Stimulated activated naive CD8-positive, alpha-beta T cell treated with anti-CD3 and anti-CD28 coated beads, Interleukin-15, Interleukin-2, amounts not matched to agents 100 ng/mL and 50 ng/mL, for 24 hours (primary cell): Measurements from ENCODE around the gene ZNF383.
"Not testable (repeated sequence)": the region's sequence is repeated elsewhere in the genome, so short reads cannot be mapped to it uniquely, and the experiment has no call there.

Experiments
- H3K27ac Mint-ChIP-seq: one replicate; pipeline ENCODE4 v1.8.0; 2021; ENCODE audit warnings: mild to moderate bottlenecking, mixed read lengths
- H3K27me3 Mint-ChIP-seq: one replicate; pipeline ENCODE4 v1.8.0; 2021; ENCODE audit warnings: mixed read lengths
- H3K36me3 Mint-ChIP-seq: one replicate; pipeline ENCODE4 v1.8.0; 2021; ENCODE audit warnings: low read depth, mixed read lengths
- H3K4me1 Mint-ChIP-seq: one replicate; pipeline ENCODE4 v1.8.0; 2021; ENCODE audit warnings: low read depth, mixed read lengths
- H3K4me3 Mint-ChIP-seq: one replicate; pipeline ENCODE4 v1.8.0; 2021; ENCODE audit warnings: mild to moderate bottlenecking, mixed read lengths
- H3K9me3 Mint-ChIP-seq: one replicate; pipeline ENCODE4 v1.8.0; 2021; ENCODE audit warnings: mixed read lengths

The ZNF383 gene

DNA sequence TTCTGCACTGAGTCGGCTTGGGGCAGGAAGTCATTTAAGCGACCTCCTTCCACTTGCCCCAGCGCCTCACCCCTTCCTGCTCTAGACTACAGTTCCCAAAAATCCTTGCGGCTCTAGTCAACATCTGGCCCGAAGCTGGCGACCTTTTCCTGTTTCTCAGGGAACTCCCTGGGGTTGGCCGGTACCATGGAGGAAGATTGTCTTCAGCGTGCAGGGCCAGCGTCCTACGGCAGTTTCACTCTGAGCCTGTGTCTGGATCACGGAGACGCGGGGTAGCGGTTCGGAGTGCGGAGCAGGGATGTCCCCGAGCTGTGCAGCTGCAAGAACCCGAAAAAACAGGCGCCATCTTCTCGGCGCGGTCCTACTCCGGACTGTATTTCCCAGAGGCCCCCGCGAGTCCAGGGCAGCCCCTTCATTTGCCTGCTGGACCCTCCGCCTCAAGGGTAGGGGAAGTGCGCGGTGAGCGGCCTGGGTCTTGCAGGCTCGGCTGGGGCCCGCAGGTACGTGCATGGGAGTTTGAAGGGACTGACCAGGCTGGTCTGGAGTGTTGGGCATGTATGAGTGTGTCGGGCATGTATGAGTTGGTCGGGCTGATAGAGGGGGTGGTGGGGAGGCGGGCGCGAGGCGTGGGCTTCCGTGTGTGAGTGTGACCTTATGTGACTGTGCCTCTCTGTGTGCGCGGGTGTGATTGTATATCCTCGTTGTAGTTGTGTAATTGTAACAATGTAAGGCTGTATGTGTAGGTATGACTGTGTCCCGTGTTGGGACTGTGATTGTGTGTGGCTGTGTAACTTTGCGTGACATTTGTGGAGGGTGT, at the start of gene ZNF383:
Gene ZNF383 (plus strand): TSS at position 440 of the 817 bp plus-strand sequence. CDS start 12,240 bp downstream, outside the sequence.
- H3K27ac Mint-ChIP-seq = peak within 1 kb of the TSS; percentile 98
- H3K36me3 Mint-ChIP-seq = peaks cover 43% of the 10 kb centered on the region
- H3K4me3 Mint-ChIP-seq = peak within 1 kb of the TSS; percentile 97
- peaks cover 22% of the 10 kb centered on the region for H3K4me1 Mint-ChIP-seq
- H3K27me3 Mint-ChIP-seq = no peaks in the 10 kb centered on the region
- peaks cover 13% of the 10 kb centered on the region for H3K9me3 Mint-ChIP-seq

DNA sequence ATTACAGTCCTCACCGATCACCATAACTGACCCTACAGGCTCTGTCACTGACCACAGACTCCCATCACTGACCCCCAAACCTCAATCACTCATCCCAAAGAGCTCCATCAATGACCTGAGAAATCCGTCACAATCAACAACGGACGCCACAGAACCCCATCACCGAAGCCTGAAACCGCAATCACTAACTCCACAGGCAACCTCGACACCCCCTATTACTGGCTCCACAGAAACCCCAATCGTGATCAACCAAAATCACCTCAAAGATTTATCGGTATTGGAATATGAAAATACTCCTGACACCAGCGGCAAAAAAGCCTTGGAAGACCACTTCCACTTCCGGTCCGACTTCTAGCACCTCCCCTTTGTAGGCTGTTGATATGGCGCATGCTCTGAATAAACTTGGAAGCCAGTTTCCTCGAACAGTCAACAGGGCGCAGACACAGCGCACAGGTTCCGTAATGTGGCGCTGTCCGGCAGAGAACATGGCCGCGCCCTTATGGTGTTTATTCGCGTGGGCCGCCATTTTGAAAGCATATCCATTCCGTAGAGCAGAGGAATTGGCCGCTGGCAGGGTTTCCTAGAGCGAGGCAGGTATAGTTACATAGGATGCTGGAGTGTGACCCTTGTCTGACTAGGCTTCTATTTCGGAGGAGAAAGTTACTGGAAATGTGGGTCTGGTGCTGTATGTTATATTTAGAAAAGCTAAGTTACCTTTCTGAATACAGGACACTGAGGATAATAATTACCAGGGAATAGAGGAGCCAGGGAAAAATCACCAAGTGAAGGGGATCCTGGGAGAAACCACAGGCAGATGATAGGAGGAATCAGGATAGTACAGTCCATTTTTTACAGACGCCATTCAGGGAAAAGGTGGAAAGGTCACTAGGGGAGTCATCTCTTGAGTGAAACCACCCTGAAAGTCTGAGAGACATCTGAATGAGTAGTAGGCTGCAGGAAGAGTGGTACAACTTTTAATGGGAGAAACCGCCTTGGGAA, 45.3 kb upstream of the ZNF383 start, which contains the start of gene ZNF585A:
Gene ZNF585A (minus strand): TSS at position 328 of the 999 bp plus-strand sequence. CDS start 2,785 bp downstream, outside the sequence.
- Mint-ChIP-seq H3K4me3 (no peak within 1 kb of the TSS), H3K36me3 (peaks cover 38% of the 10 kb centered on the region), H3K27ac (no peak within 1 kb of the TSS), H3K4me1 (peaks cover 4% of the 10 kb centered on the region), H3K9me3 (peaks cover 29% of the 10 kb centered on the region), H3K27me3 (no peaks in the 10 kb centered on the region)

DNA sequence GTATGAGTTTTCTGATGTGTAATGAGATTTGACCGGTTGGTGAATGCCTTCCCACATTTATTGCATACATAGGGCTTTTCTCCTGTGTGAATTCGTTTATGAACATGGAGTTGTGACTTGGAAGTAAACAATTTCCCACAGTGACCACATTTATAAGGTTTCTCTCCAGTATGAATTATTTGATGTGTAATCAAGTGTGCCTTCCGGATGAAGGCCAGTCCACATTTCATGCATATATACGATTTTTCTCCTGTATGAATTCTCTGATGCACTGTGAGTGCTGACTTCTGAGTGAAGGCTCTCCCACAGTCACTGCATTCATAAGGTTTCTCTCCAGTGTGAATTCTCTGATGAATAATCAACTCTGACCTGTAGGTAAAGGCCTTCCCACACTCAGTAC, 31.9 kb upstream of the ZNF383 start:
- not testable (repeated sequence) for H3K27me3 Mint-ChIP-seq, H3K27ac Mint-ChIP-seq, H3K4me3 Mint-ChIP-seq, H3K4me1 Mint-ChIP-seq
- Mint-ChIP-seq H3K9me3 (peaks cover 56% of the 10 kb centered on the region), H3K36me3 (peaks cover 82% of the 10 kb centered on the region)

DNA sequence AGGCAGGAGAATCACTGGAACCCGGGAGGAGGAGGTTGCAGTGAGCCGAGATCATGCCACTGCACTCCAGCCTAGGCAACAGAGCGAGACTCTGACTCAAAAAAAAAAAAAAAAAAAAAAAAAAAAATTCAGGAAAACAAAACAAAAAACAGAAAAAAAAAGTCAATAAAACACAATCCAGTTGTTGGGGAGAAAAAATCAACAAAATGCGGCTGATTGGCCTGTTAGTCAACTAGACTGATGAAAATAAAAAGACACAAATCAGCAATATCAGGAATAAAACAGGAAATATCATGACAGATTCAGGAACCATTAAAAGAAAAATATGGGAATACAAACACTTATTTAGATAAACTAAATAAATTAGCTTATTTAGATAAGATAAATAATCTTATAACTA, 22.8 kb upstream of the ZNF383 start:
- H3K36me3 Mint-ChIP-seq = peaks cover 65% of the 10 kb centered on the region
- H3K27ac Mint-ChIP-seq = not testable (repeated sequence)

DNA sequence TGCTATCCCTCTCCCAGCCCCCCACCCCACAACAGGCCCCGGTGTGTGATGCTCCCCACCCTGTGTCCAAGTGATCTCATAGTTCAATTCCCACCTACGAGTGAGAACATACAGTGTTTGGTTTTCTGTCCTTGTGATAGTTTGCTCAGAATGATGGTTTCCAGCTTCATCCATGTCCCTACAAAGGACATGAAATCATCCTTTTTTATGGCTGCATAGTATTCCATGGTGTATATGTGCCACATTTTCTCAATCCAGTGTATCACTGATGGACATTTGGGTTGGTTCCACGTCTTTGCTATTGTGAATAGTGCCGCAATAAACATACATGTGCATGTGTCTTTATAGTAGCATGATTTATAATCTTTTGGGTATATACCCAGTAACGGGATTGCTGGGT, 20.9 kb upstream of the ZNF383 start:
- not testable (repeated sequence) for H3K27ac Mint-ChIP-seq, H3K27me3 Mint-ChIP-seq, H3K4me3 Mint-ChIP-seq, H3K4me1 Mint-ChIP-seq
- H3K9me3 Mint-ChIP-seq = peaks cover 14% of the 10 kb centered on the region
- peaks cover 69% of the 10 kb centered on the region for H3K36me3 Mint-ChIP-seq

More for the DNA sequence above, 22.8 kb upstream of the ZNF383 start:
- not testable (repeated sequence) for H3K4me3 Mint-ChIP-seq, H3K27me3 Mint-ChIP-seq, H3K4me1 Mint-ChIP-seq
- peaks cover 16% of the 10 kb centered on the region for H3K9me3 Mint-ChIP-seq

DNA sequence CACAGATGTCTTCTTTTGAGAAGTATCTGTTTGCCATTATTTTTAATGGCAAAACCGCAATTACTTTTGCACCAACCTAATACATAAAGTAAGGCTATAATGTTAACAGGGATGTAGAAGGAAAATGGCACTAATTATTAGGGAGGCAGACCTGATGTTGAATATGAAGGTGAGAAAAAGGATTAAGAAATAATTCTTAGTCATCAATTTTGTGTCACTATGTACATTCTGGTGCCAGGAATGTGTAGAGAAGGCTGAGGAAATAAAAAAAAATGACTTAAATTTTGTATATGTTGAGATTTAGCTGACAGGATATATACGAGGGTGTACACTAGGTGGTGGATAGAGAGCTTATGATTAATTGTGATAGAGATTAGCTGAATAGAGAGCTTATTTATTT, 20.2 kb upstream of the ZNF383 start:
- Mint-ChIP-seq H3K36me3 (peaks cover 73% of the 10 kb centered on the region), H3K9me3 (peaks cover 12% of the 10 kb centered on the region), H3K4me3 (no peak overlapping the region), H3K27ac (no peak overlapping the region), H3K4me1 (no peaks in the 10 kb centered on the region), H3K27me3 (no peaks in the 10 kb centered on the region)

DNA sequence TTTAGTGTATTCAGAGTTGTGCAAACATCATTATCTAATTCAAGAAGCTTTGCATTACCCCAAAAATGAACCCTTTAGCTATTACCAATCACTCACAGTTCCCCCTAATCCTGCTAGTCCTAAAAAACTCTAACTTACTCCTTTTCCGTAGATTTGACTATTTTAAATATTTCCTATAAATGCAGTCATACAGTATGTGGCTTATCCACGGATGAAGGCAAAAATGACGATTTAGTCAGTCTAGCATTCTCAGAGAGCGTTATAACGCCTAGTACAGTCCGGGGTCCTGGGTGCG, 587 bp upstream of the ZNF383 start:
- peaks cover 38% of the 10 kb centered on the region for H3K36me3 Mint-ChIP-seq
- peaks cover 22% of the 10 kb centered on the region for H3K4me1 Mint-ChIP-seq
- peaks cover 13% of the 10 kb centered on the region for H3K9me3 Mint-ChIP-seq
- H3K4me3 Mint-ChIP-seq = peak overlapping the region; percentile 97
- H3K27ac Mint-ChIP-seq = peak overlapping the region; percentile 98
- no peaks in the 10 kb centered on the region for H3K27me3 Mint-ChIP-seq

DNA sequence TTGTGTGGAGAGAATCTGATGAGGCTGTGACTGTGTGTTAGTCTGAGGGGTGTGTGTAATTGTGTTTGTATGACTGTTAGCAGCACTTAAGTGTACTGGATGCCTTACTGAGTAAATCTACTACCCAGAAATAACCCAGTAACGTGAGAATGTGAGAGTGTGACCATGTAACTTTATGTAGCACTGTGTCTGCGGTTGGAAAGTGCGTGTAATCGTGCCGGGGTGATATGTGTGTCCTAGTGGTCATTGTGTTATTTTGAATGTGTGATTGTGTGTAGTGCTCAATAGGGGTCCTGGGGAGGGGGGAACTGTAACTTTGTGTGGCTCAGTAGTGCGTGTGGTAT, 550 bp downstream of the ZNF383 start:
- H3K27me3 Mint-ChIP-seq = no peaks in the 10 kb centered on the region
- H3K9me3 Mint-ChIP-seq = peaks cover 15% of the 10 kb centered on the region
- peaks cover 47% of the 10 kb centered on the region for H3K36me3 Mint-ChIP-seq
- peaks cover 22% of the 10 kb centered on the region for H3K4me1 Mint-ChIP-seq
- peak overlapping the region; percentile 97 for H3K4me3 Mint-ChIP-seq
- H3K27ac Mint-ChIP-seq = peak overlapping the region; percentile 98

DNA sequence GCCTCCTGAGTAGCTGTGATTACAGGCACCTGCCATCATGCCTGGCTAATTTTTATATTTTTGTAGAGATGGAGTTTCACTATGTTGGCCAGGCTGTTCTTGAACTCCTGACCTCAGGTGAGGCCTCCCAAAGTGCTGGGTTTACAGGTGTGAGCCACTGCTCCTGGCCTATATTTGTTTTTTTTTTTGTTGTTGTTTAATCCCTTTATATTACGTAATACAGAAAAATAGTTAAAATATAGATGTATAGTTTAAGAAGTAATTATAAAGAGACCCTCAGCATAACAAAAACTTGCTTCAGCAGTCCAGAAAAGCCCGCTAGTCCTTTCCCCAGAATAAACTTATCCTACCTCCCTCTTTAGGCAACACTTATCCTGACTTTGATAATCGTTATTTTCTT, 2.4 kb downstream of the ZNF383 start:
- H3K27me3 Mint-ChIP-seq = no peaks in the 10 kb centered on the region
- no peak overlapping the region for H3K4me3 Mint-ChIP-seq
- peaks cover 12% of the 10 kb centered on the region for H3K9me3 Mint-ChIP-seq
- peaks cover 58% of the 10 kb centered on the region for H3K36me3 Mint-ChIP-seq
- H3K4me1 Mint-ChIP-seq = peaks cover 22% of the 10 kb centered on the region
- H3K27ac Mint-ChIP-seq = no peak overlapping the region

DNA sequence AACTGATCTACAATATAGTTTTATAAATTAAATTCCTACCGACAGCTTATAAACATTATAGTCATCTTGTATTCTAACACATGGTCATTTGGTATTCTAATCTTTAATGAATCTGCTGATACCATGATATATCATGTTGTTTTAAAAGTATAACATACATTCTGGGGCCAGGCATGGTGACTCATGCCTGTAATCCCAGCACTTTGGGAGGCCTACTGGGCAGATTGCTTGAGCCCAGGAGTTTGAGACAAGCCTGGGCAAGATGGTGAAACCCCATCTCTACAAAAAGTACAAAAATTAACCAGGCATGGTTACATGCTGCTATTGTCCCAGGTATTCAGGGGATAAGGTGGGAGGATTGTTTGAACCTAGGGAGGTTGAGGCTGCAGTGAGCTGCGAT, 3.1 kb downstream of the ZNF383 start:
- Mint-ChIP-seq H3K9me3 (peaks cover 14% of the 10 kb centered on the region), H3K4me1 (peaks cover 22% of the 10 kb centered on the region), H3K27ac (no peak overlapping the region), H3K27me3 (no peaks in the 10 kb centered on the region), H3K36me3 (peaks cover 65% of the 10 kb centered on the region), H3K4me3 (no peak overlapping the region)

DNA sequence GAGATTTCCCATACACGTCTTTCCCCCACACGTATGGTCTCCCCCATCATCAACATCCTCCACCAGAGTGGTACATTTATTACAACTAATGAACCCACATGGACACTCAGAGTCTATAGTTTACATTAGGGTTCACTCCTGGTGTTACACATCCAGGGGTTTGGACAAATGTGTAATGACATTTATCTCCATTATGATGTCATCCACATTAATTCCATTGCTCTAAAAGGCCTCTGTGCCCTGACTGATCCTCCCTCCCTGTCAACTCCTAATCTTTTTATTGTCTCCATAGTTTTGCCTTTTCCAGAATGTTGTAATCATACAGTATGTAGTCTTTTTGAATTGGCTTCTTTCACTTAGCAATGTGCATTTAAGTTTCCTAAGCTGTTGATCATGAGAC, 8.2 kb downstream of the ZNF383 start:
- Mint-ChIP-seq H3K9me3 (peaks cover 30% of the 10 kb centered on the region), H3K27me3 (no peaks in the 10 kb centered on the region), H3K4me1 (no peaks in the 10 kb centered on the region), H3K4me3 (no peak overlapping the region), H3K27ac (no peak overlapping the region), H3K36me3 (peaks cover 78% of the 10 kb centered on the region)

DNA sequence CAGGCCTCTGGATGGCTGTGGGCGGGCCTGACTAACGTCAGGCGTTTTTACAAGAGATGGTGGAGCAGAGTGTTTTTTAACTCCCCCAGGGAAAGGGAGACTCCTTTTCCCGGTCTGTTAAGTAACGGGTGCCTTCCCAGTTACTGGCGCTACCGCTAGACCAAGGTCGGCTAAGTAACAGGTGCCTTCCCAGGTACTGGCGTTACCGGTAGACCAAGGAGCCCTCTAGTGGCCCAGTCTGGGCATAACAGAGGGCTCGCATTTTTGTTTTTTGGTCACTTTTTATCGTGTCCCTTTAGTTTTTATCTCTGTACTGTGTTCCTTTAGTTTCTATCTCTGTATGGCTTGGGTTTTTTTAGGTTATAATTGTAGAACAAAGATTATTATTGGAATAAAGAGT, 10.0 kb downstream of the ZNF383 start:
- Mint-ChIP-seq H3K36me3 (peaks cover 80% of the 10 kb centered on the region), H3K27me3 (no peaks in the 10 kb centered on the region), H3K9me3 (peaks cover 28% of the 10 kb centered on the region), H3K4me1 (no peaks in the 10 kb centered on the region), H3K4me3 (no peak overlapping the region), H3K27ac (no peak overlapping the region)

DNA sequence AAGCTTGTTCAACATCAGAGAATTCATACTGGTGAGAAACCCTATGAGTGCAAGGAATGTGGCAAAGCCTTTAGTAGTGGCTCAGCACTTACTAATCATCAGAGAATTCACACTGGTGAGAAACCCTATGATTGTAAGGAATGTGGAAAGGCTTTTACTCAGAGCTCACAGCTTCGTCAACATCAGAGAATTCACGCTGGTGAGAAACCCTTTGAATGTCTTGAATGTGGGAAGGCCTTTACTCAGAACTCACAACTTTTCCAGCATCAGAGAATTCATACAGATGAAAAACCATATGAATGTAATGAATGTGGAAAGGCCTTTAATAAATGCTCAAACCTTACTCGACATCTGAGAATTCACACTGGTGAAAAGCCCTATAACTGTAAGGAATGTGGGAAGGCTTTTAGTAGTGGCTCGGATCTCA, 25.2 kb downstream of the ZNF383 start:
- H3K9me3 Mint-ChIP-seq = peaks cover 43% of the 10 kb centered on the region
- H3K4me1 Mint-ChIP-seq = no peaks in the 10 kb centered on the region
- H3K27ac Mint-ChIP-seq = no peak overlapping the region
- H3K4me3 Mint-ChIP-seq = no peak overlapping the region
- H3K27me3 Mint-ChIP-seq = no peaks in the 10 kb centered on the region
- H3K36me3 Mint-ChIP-seq = peaks cover 81% of the 10 kb centered on the region

DNA sequence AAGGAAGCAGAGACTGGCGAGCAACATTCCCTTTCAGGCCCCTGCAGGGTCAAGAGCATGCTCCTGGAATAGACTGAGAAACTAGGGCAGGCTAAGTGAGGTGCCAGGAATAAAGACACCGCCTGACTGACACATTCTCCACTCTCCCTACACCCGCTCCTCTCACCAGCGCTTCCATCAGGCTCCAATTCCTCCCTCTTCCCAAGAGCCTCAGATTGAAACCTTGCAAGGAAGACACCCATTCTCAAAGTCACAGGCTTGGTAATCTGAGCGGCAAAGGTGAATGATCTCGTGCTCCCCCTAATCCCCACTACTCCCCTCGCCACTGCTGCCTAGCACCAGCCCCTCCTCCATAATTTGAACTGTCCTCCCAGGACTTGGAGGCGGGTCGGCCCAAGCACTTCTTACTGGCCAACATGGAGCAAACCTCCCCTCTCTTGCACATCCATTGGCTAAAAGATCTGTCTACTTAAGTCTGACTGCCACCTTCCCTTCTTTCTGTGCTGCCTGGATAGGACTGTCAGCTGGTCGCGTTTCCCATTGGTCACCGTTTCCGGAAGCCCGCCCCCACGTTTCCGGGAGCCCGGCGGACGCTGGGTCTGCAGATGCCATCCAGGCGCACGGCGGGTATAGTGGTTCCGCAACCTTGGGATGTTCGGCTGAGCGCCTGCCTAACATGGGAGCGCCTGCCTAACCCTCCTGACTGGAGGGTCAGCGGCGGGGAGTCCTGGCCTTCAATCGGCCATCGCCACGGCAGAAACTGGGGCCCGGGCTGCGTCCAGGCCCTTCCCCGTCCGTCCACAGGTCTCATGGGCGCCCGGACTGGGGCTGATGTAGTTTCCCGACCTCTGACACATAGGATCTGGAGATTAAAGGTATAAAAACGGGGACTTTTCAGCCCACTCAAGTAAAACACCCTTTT, 33.6 kb downstream of the ZNF383 start:
- Mint-ChIP-seq H3K4me3 (peak overlapping the region; percentile 70), H3K9me3 (peaks cover 36% of the 10 kb centered on the region), H3K4me1 (peaks cover 4% of the 10 kb centered on the region), H3K27ac (no peak overlapping the region), H3K27me3 (no peaks in the 10 kb centered on the region), H3K36me3 (peaks cover 52% of the 10 kb centered on the region)
